Common myeloid progenitor, CD34-positive (primary cell): ENCODE results near the gene NAT8.
A peak's percentile ranks its signal among the peaks of the same experiment; 100 is the strongest.
"Not testable (repeated sequence)": the region's sequence is repeated elsewhere in the genome, so short reads cannot be mapped to it uniquely, and the experiment has no call there.

Experiments
- CTCF ChIA-PET: fragments of 350-600 bp; sonication (Branson Sonifier 250); formaldehyde crosslinking; loops from one replicate; lab custom pipeline; 2021; ENCODE audit warnings: antibody characterized with exemption; lab: Charles Lee
- POLR2A ChIA-PET: fragments of 350-600 bp; sonication (Branson Sonifier 250); formaldehyde crosslinking; loops from one replicate; lab custom pipeline; 2021; ENCODE audit warnings: antibody characterized with exemption; lab: Charles Lee
- DNase-seq, 3 donors: peaks; one replicate each; pipeline versions ENCODE4 v3.0.0 to v3.0.0-alpha.2; 2013
- H3K27ac ChIP-seq, 2 experiments: 1 replicate in 1 of 2; 2 replicates in 1 of 2; pipeline ENCODE4 v1.7.0; 2013; ENCODE audit warnings: inconsistent platforms in 2 of 2, low read length in 2 of 2, mild to moderate bottlenecking in 2 of 2, low read depth in 1 of 2, moderate library complexity in 1 of 2; ENCODE audit not compliant: severe bottlenecking in 2 of 2, insufficient read depth in 1 of 2, poor library complexity in 1 of 2
- H3K27me3 ChIP-seq, 5 experiments: replicated peaks in 2 of 5; 1 replicate in 3 of 5; 2 replicates in 2 of 5; pipeline versions ENCODE4 v1.6.1 to v1.7.0; 2013; ENCODE audit warnings: low read length in 4 of 5, mild to moderate bottlenecking in 2 of 5, moderate library complexity in 2 of 5, inconsistent platforms in 1 of 5; ENCODE audit not compliant: insufficient read depth in 5 of 5, control insufficient read depth in 4 of 5
- H3K36me3 ChIP-seq, 4 experiments: 1 replicate in 2 of 4; 2 replicates in 2 of 4; pipeline versions ENCODE4 v1.6.1 to v1.7.0; 2013; ENCODE audit warnings: low read length in 3 of 4, control low read depth in 1 of 4, mild to moderate bottlenecking in 1 of 4; ENCODE audit not compliant: control insufficient read depth in 4 of 4, insufficient read depth in 4 of 4
- H3K4me1 ChIP-seq, 4 experiments: 1 replicate in 3 of 4; 2 replicates in 1 of 4; pipeline versions ENCODE4 v1.6.1 to v1.7.1; 2013; ENCODE audit warnings: low read length in 3 of 4, mild to moderate bottlenecking in 3 of 4, control low read depth in 1 of 4, inconsistent platforms in 1 of 4, moderate library complexity in 1 of 4; ENCODE audit not compliant: control insufficient read depth in 4 of 4, insufficient read depth in 4 of 4; ENCODE audit errors: control extremely low read depth in 1 of 4
- H3K4me3 ChIP-seq, 7 experiments: 1 replicate in 4 of 7; 2 replicates in 3 of 7; pipeline versions ENCODE4 v1.5.1 to v1.7.0; 2013; ENCODE audit warnings: mild to moderate bottlenecking in 7 of 7, low read length in 6 of 7, moderate library complexity in 6 of 7, inconsistent platforms in 2 of 7, low read depth in 2 of 7, control low read depth in 1 of 7; ENCODE audit not compliant: insufficient read depth in 4 of 7, control insufficient read depth in 1 of 7; ENCODE audit errors: extremely low read depth in 1 of 7
- H3K9me3 ChIP-seq, 5 experiments: 1 replicate in 4 of 5; 2 replicates in 1 of 5; pipeline versions ENCODE4 v1.6.1 to v1.7.1; 2013; ENCODE audit warnings: low read length in 4 of 5, mild to moderate bottlenecking in 2 of 5, inconsistent platforms in 1 of 5, low read depth in 1 of 5, moderate library complexity in 1 of 5; ENCODE audit not compliant: control insufficient read depth in 4 of 5, insufficient read depth in 2 of 5; ENCODE audit errors: control extremely low read depth in 1 of 5
- WGBS: methylation state at CpG from one replicate; pipeline ENCODE4 v1.1.5; 2013; ENCODE audit not compliant: insufficient coverage; 5-methylcytosine and 5-hydroxymethylcytosine counted together

Gene NAT8

DNA sequence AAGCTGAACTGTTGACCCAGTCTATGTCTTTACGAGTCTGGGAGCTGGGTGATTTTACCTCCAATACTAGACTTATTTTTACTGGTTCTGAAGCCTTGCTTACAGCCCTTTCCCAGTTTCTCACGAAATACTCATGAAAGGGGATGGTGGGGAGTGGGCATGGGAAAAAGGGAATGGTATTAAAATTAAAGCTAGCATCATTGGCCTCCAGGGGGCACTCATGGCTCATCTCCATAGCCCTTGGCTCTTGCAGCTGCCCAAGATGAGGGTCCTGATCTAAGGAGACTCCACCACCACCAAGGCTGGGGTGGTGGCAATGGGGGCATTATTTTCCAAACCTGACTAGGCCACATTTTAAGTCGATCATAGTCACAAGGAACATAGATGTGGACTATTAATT, 22.3 kb downstream of the NAT8 start:
- H3K4me1 ChIP-seq, H3K9me3 ChIP-seq, H3K27ac ChIP-seq, POLR2A ChIA-PET, H3K36me3 ChIP-seq, H3K4me3 ChIP-seq, H3K27me3 ChIP-seq: not testable (repeated sequence)
- DNase-seq = peak in 2 of 3 donors; percentile 23 to 26
- 100% methylated on average over 1 of the region's 3 CpGs for WGBS
- CTCF ChIA-PET = interaction anchor here (0.7 to 1.4 kb wide), 4 partner anchors 60 to 715 kb away, joined by 3 to 4 read pairs (median 4); partner anchors contain the start of gene DUSP11

DNA sequence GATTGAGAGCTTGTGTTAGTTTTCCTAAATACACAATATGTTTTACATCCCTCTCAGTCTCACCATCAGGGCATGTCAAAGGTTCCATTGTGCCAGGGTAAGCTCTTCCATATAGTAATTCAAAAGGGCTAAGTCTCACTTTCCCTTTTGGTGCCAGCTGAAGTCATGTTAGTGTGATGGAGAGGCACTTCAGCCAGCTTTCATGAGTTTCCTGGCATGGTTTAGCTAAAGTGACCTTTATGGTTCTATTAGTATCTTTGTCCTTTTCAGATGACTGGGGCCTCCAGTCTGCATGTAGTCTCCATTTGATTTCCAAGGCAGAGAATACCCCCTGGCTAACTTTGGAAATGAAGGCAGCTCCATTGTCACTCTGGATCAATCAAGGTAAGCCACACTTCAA, 27.2 kb downstream of the NAT8 start:
- Histone ChIP-seq H3K9me3 (no peaks in the 10 kb centered on the region), H3K27ac (no peak overlapping the region), H3K4me3 (no peak overlapping the region), H3K36me3 (peaks cover 0 to under 1% (median 0%) of the 10 kb centered on the region in 4 experiments), H3K27me3 (no peaks in the 10 kb centered on the region), H3K4me1 (no peaks in the 10 kb centered on the region)
- ChIA-PET POLR2A (interaction anchor here (0.5 kb wide), 1 partner anchor 514 kb away, joined by 3 read pairs; no protein-coding TSS in a partner anchor), CTCF (interaction anchor here (1.0 to 1.2 kb wide), 2 partner anchors 45 to 65 kb away, joined by 3 read pairs; no protein-coding TSS in a partner anchor)
- no peak for DNase-seq

DNA sequence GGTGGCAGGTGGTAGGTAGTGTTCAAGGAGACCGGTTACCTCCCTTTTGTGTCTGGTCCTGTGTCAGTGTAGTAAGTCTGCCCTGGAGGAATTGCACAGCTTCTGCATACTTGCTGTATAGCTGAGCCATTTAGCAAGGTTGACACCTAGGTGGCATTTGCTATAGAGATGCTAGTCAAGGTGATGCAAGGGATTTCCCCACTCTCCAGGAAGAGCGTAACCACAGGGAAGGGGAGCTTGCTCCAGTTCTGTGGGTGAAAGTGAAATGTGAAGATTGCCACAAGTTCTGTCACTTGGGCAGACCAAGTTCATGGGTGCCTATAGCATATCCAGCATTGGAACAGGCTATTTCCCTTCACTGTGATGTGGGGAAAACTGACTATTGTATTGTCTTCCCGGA, 28.1 kb downstream of the NAT8 start:
- Histone ChIP-seq H3K4me1 (no peaks in the 10 kb centered on the region), H3K9me3 (no peaks in the 10 kb centered on the region), H3K36me3 (peaks cover 0 to 2% (median 0%) of the 10 kb centered on the region in 4 experiments), H3K4me3 (no peak overlapping the region), H3K27ac (no peak overlapping the region), H3K27me3 (no peaks in the 10 kb centered on the region)
- 100% methylated on average over 2 of the region's 3 CpGs for WGBS
- CTCF ChIA-PET = no interaction called here
- POLR2A ChIA-PET = no interaction called here
- no peak for DNase-seq

DNA sequence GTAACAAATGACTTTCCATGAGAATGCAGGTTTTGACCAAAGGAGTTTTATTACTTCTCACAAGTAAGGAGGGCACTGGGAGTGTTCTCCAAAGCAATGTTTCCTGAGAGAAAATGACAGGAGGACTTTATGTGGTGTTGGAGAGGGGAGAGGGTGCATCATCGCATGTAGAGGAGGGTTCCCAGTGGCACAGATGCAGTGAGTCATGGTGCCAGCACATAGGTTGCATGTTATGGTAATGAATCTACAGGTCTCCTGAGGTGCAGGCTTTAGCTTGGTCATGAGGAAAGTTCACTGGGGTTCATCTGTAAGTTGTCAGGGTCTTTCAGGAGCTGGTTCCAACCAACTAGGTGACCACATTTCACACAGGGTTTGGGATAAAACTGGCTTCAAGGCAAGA, 30.4 kb downstream of the NAT8 start:
- DNase-seq = no peak
- 100% methylated on average over 1 of the region's 1 CpG for whole genome bisulfite sequencing
- CTCF ChIA-PET = no interaction called here

DNA sequence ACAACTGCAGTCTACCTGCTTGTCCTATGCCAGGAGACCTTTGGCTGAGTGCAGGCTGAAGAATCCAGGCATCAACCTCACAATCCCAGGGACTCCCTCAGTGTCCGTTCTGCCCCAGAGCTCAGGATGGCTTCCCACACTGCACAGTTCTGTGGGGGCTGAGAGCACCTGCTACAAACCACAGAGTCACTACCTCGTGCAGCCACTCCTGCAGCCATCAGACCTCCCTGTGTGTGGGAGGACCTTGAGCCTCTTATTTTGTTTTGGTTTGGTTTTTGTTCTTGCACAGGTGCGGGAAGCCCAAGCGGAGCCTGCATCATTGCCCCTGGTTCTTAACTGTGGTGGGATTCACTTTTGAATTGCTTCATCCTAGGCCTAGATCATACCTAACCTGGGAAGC, 31.0 kb downstream of the NAT8 start:
- Histone ChIP-seq H3K27me3 (no peaks in the 10 kb centered on the region), H3K4me3 (no peak overlapping the region), H3K36me3 (peaks cover 0 to 9% (median 2%) of the 10 kb centered on the region in 4 experiments), H3K4me1 (no peaks in the 10 kb centered on the region), H3K27ac (no peak overlapping the region), H3K9me3 (no peaks in the 10 kb centered on the region)
- DNase-seq = no peak
- WGBS = 90% methylated on average over 3 of the region's 4 CpGs
- CTCF ChIA-PET = no interaction called here
- POLR2A ChIA-PET = no interaction called here

More for the DNA sequence above, 30.4 kb downstream of the NAT8 start:
- POLR2A ChIA-PET = no interaction called here
- no peak overlapping the region for H3K4me3 ChIP-seq
- no peaks in the 10 kb centered on the region for H3K4me1 ChIP-seq
- H3K9me3 ChIP-seq = no peaks in the 10 kb centered on the region
- no peak overlapping the region for H3K27ac ChIP-seq
- no peaks in the 10 kb centered on the region for H3K27me3 ChIP-seq
- H3K36me3 ChIP-seq = peaks cover 0 to 9% (median 2%) of the 10 kb centered on the region in 4 experiments

DNA sequence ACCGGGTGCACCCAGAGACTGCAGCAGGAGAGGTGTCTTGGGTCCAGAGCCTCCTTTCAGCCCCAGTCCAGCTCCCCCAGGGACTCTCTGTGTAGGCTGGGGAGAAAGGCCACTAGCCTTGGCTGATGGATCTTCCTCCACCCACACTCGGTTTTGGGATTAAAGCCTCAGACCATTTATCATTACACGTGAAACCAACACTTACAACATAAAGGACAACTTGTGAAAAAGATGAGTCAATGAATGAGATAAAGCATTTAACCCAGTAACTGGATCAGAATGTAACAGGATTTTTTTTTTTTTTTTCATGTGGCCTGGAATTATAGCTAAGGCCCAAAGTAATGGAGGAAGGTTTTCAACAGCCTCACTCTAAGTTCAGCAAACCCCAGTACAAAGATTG, 32.1 kb downstream of the NAT8 start:
- no CpG with 5 or more reads among the region's 3 CpGs for WGBS
- no peaks in the 10 kb centered on the region for H3K27me3 ChIP-seq
- ChIA-PET CTCF (no interaction called here), POLR2A (no interaction called here)
- H3K9me3 ChIP-seq = no peaks in the 10 kb centered on the region
- no peak overlapping the region for H3K4me3 ChIP-seq
- H3K4me1 ChIP-seq = no peaks in the 10 kb centered on the region
- peaks cover 0 to 9% (median 2%) of the 10 kb centered on the region in 4 experiments for H3K36me3 ChIP-seq
- H3K27ac ChIP-seq = no peak overlapping the region
- DNase-seq = no peak

DNA sequence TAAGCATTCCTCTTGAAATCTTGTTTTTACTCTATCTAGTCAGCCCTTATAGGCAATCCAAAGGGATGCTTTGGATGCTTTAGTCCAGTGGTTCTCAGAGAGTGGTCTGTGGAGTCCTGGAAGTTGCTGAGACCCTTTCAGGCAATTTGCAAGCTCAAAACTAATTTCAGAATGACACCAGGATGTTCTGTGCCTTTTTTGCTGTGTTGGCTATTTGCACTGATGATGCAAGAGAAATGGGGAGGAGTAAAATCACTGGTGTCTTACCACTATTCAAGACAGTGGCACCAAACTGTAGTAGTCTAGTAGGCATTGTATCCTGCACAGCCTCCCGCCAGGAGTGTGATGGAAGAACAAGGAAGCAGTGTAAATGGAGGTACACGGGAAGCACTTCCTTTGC, 37.6 kb downstream of the NAT8 start:
- H3K4me1 ChIP-seq, H3K27me3 ChIP-seq, H3K4me3 ChIP-seq, DNase-seq, H3K27ac ChIP-seq, POLR2A ChIA-PET, H3K9me3 ChIP-seq: not testable (repeated sequence)
- H3K36me3 ChIP-seq = peaks cover 3 to 32% (median 7%) of the 10 kb centered on the region in 4 experiments
- CTCF ChIA-PET = interaction anchor here (1.5 kb wide), 1 partner anchor 12 kb away, joined by 4 read pairs; no protein-coding TSS in a partner anchor
- 95% methylated on average over 2 of the region's 2 CpGs for WGBS
